Endothelial cell of umbilical vein (primary cell): Measurements from ENCODE around the gene MYH16.

Experiments used
- CTCF ChIP-seq, 2 donors: IDR thresholded peaks; 1 replicate in 1 of 2; 2 replicates in 1 of 2; pipeline ENCODE4 v1.5.1; 2011; ENCODE audit warnings: low read length in 2 of 2, mild to moderate bottlenecking in 2 of 2, moderate library complexity in 2 of 2, control low read depth in 1 of 2, inconsistent platforms in 1 of 2, low read depth in 1 of 2; ENCODE audit not compliant: insufficient read depth in 1 of 2; ENCODE audit errors: extremely low read depth in 1 of 2
- EZH2 ChIP-seq: IDR thresholded peaks from 2 replicates; pipeline ENCODE4 v1.6.1; 2012; ENCODE audit warnings: borderline replicate concordance, low read depth, mild to moderate bottlenecking, moderate library complexity, low read length, inconsistent platforms; ENCODE audit not compliant: severe bottlenecking
- JUN ChIP-seq: IDR thresholded peaks from 2 replicates; pipeline ENCODE4 v1.6.1; 2011; ENCODE audit warnings: borderline replicate concordance, low read depth; ENCODE audit not compliant: insufficient read length, insufficient read depth
- MAX ChIP-seq: IDR thresholded peaks from 2 replicates; pipeline ENCODE4 v1.6.1; 2011; ENCODE audit not compliant: insufficient read depth, insufficient read length
- POLR2A ChIP-seq: IDR thresholded peaks from 2 replicates; pipeline ENCODE4 v1.6.1; 2012; ENCODE audit warnings: low read depth, mild to moderate bottlenecking, control low read depth, low read length
- POLR2AphosphoS5 ChIP-seq: IDR thresholded peaks from 2 replicates; pipeline ENCODE4 v1.6.1; 2012; ENCODE audit warnings: low read depth, mild to moderate bottlenecking, control low read depth, low read length, moderate library complexity; ENCODE audit not compliant: insufficient read depth

- TF ChIP-seq CTCF (IDR thresholded peaks at IDR 0.05; ENCODE audit: extremely low read depth in 1 of 2, insufficient read depth in 1 of 2, low read depth in 1 of 2, low read length in 2 of 2) (no peak), POLR2A (no peak), MAX (no peak), POLR2AphosphoS5 (no peak), EZH2 (no peak), JUN (no peak)
These were observed 40.5 kb downstream of the MYH16 start for GRCh38 chr7:99313204-99313573.
